Muscle of leg (tissue), 9 donors: ENCODE measurements around the gene APOBEC3B. TPM values are rescaled to one million over a fixed set of nuclear protein-coding genes. Genes with fewer than 3 reads are reported as not detected.

Experiments
- polyA plus RNA-seq, 8 donors: library from polyadenylated mRNA; unstranded; fragments of 120-200 nt; gene quantifications; one replicate each; pipeline versions ENCODE4 v1.2.1 to v1.2.3, GENCODE V29; 2013; ENCODE audit warnings: inconsistent platforms in 1 of 8, low replicate concordance in 1 of 8; ENCODE audit not compliant: insufficient read length in 8 of 8, insufficient read depth in 1 of 8
- total RNA-seq: library from RNA; stranded (reverse); fragments of 120-200 nt; gene quantifications from one replicate; pipeline ENCODE4 v1.2.4, GENCODE V29; 2013

Gene APOBEC3B
- total and polyA plus RNA-seq, 9 donors = 1.1 to 6.6 (median 4.8) TPM

Other genes starting within 250 kb of the APOBEC3B start
- 37.6 TPM for gene SUN2, start 226.3 kb upstream of the APOBEC3B start, total RNA-seq
- 10 to 100 TPM; 44.4 to 63.8 (median 56.3) TPM for gene SUN2, start 226.3 kb upstream of the APOBEC3B start, polyA plus RNA-seq
- 15.0 TPM for gene DNAL4, start 188.2 kb upstream of the APOBEC3B start, total RNA-seq
- 10 to 100 TPM; 12.7 to 17.7 (median 14.8) TPM for gene DNAL4, start 188.2 kb upstream of the APOBEC3B start, polyA plus RNA-seq
- 2.2 TPM for gene NPTXR, start 138.3 kb upstream of the APOBEC3B start, total RNA-seq
- gene NPTXR, start 138.3 kb upstream of the APOBEC3B start, polyA plus RNA-seq = 1 to 10 TPM; 4.5 to 8.7 (median 5.9) TPM
- gene CBX6, start 110.1 kb upstream of the APOBEC3B start, total RNA-seq = 24.9 TPM
- 10 to 100 TPM; 27.6 to 51.8 (median 34.8) TPM for gene CBX6, start 110.1 kb upstream of the APOBEC3B start, polyA plus RNA-seq
- gene APOBEC3A, start 24.7 kb upstream of the APOBEC3B start, total RNA-seq = 0.13 TPM
- 1 to 10 TPM in 2 of 8 donors, under 1 TPM in 4, not detected in 2; 0.11 to 2.5 (median 0.57) TPM for gene APOBEC3A, start 24.7 kb upstream of the APOBEC3B start, polyA plus RNA-seq
- 1.5 TPM for gene APOBEC3C, start 31.9 kb downstream of the APOBEC3B start, total RNA-seq
- 10 to 100 TPM in 1 of 8 donors, 1 to 10 TPM in 7; 3.0 to 10.2 (median 5.9) TPM for gene APOBEC3C, start 31.9 kb downstream of the APOBEC3B start, polyA plus RNA-seq
- 1.0 TPM for gene APOBEC3D, start 38.8 kb downstream of the APOBEC3B start, total RNA-seq
- gene APOBEC3D, start 38.8 kb downstream of the APOBEC3B start, polyA plus RNA-seq = 1 to 10 TPM in 3 of 8 donors, under 1 TPM in 5; 0.57 to 1.9 (median 0.79) TPM
- 2.7 TPM for gene APOBEC3F, start 58.5 kb downstream of the APOBEC3B start, total RNA-seq
- 1 to 10 TPM; 2.7 to 4.6 (median 3.3) TPM for gene APOBEC3F, start 58.5 kb downstream of the APOBEC3B start, polyA plus RNA-seq
- gene APOBEC3G, start 94.9 kb downstream of the APOBEC3B start, total RNA-seq = 3.4 TPM
- gene APOBEC3G, start 94.9 kb downstream of the APOBEC3B start, polyA plus RNA-seq = 1 to 10 TPM; 2.6 to 5.4 (median 3.9) TPM
- not detected for gene APOBEC3H, start 114.9 kb downstream of the APOBEC3B start, total RNA-seq
- under 1 TPM in 1 of 8 donors, not detected in 7; 0.16 TPM for gene APOBEC3H, start 114.9 kb downstream of the APOBEC3B start, polyA plus RNA-seq
- gene CBX7, start 170.3 kb downstream of the APOBEC3B start, total RNA-seq = 2.7 TPM
- 1 to 10 TPM; 2.4 to 5.1 (median 3.3) TPM for gene CBX7, start 170.3 kb downstream of the APOBEC3B start, polyA plus RNA-seq